ENCODE data around the gene GPC6.

- TF ChIP-seq, protein P1, sequence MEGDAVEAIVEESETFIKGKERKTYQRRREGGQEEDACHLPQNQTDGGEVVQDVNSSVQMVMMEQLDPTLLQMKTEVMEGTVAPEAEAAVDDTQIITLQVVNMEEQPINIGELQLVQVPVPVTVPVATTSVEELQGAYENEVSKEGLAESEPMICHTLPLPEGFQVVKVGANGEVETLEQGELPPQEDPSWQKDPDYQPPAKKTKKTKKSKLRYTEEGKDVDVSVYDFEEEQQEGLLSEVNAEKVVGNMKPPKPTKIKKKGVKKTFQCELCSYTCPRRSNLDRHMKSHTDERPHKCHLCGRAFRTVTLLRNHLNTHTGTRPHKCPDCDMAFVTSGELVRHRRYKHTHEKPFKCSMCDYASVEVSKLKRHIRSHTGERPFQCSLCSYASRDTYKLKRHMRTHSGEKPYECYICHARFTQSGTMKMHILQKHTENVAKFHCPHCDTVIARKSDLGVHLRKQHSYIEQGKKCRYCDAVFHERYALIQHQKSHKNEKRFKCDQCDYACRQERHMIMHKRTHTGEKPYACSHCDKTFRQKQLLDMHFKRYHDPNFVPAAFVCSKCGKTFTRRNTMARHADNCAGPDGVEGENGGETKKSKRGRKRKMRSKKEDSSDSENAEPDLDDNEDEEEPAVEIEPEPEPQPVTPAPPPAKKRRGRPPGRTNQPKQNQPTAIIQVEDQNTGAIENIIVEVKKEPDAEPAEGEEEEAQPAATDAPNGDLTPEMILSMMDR (IDR thresholded peaks at IDR 0.05) = no peak
- TF ChIP-seq EP300 (IDR thresholded peaks at IDR 0.05) (no peak), POLR2AphosphoS5 (IDR thresholded peaks at IDR 0.05) (no peak), POLR2A (IDR thresholded peaks at IDR 0.05) (no peak)
Observed at GRCh38 chr13:94389604-94390351, 1163.2 kb downstream of the GPC6 start.

Data from suprapubic skin (tissue), 4 donors.